A549 (cell line): Measurements from ENCODE around the gene LGR5. TPM values are rescaled to one million over a fixed set of nuclear protein-coding genes. Genes with fewer than 3 reads are reported as not detected.

Experiments used
- ATAC-seq, 2 experiments: fragments of 200-7000 bp in 1 of 2; fragments of >200 bp in 1 of 2; cut with Nextera tagmentation in 1 of 2; cut with Tn5 transposase in 1 of 2; 3 replicates each; pipeline versions ENCODE4 v1.8.0 to v1.9.1; 2018 to 2020; ENCODE audit warnings: mild to moderate bottlenecking in 1 of 2, moderate library complexity in 1 of 2
- CTCF ChIA-PET: fragments of 300-600 bp; sonication (Branson Sonifier 250); formaldehyde crosslinking; extraction: SDS; loops from one replicate; lab custom pipeline; 2021; ENCODE audit warnings: antibody characterized with exemption, inconsistent platforms; lab: Yijun Ruan, JAX
- POLR2A ChIA-PET: fragments of 350-600 bp; formaldehyde crosslinking; extraction: SDS; loops from one replicate; lab custom pipeline; 2021; ENCODE audit warnings: antibody characterized with exemption, inconsistent platforms; lab: Yijun Ruan, JAX
- DNase-seq, 2 experiments: peaks; one replicate each; pipeline versions ENCODE4 v3.0.0 to v3.0.0-alpha.2; 2011 to 2016; ENCODE audit warnings: low read depth in 1 of 2, low spot score in 1 of 2
- FAIRE-seq: peaks from 2 replicates; lab custom pipeline; 2011; peaks lifted over from hg19 to GRCh38; lab: Jason Lieb, UNC
- H3K27ac ChIP-seq, 2 experiments: fragments of >200 bp; sonication (Bioruptor Twin); formaldehyde crosslinking; 3 replicates each; pipeline ENCODE4 v1.5.1; 2016 to 2017
- H3K4me1 ChIP-seq: fragments of >200 bp; sonication (Bioruptor Twin); formaldehyde crosslinking; 3 replicates; pipeline ENCODE4 v1.6.1; 2016
- H3K4me2 ChIP-seq: fragments of >200 bp; sonication (Bioruptor Twin); formaldehyde crosslinking; 3 replicates; pipeline ENCODE4 v1.6.1; 2016
- H3K4me3 ChIP-seq: fragments of >200 bp; sonication (Bioruptor Twin); formaldehyde crosslinking; 3 replicates; pipeline ENCODE4 v1.5.1; 2016
- H3K9me3 ChIP-seq: fragments of >200 bp; sonication (Bioruptor Twin); formaldehyde crosslinking; 3 replicates; pipeline ENCODE4 v1.6.1; 2016
- BCL3 ChIP-seq: fragments of >200 bp; sonication (Bioruptor Twin); formaldehyde crosslinking; IDR thresholded peaks from 3 replicates; pipeline ENCODE4 v1.6.1; 2016
- BHLHE40 ChIP-seq: IDR thresholded peaks from 2 replicates; pipeline ENCODE4 v1.6.1; 2012; ENCODE audit warnings: low read depth, low read length, inconsistent platforms
- CHD2 ChIP-seq: fragments of 150-350 bp; IDR thresholded peaks from 2 replicates; pipeline ENCODE4 v1.6.1; 2014; ENCODE audit warnings: low read length; ENCODE audit not compliant: partially characterized antibody
- CHD4 ChIP-seq: fragments of 200-600 bp; sonication (generic); IDR thresholded peaks from 2 replicates; pipeline ENCODE4 v1.6.1; 2016; ENCODE audit warnings: antibody characterized with exemption, mild to moderate bottlenecking, borderline replicate concordance
- CTCF ChIP-seq: fragments of >200 bp; sonication (Bioruptor Twin); formaldehyde crosslinking; IDR thresholded peaks from 3 replicates; pipeline ENCODE4 v1.5.1; 2016
- EHF ChIP-seq: fragments of 250-450 bp; sonication (Bioruptor Pico); IDR thresholded peaks from 2 replicates; pipeline ENCODE4 v1.5.0; 2020; ENCODE audit warnings: mild to moderate bottlenecking
- ESRRA ChIP-seq: fragments of 150-350 bp; IDR thresholded peaks from 2 replicates; pipeline ENCODE4 v1.6.1; 2014; ENCODE audit warnings: mild to moderate bottlenecking, low read length, borderline replicate concordance
- GATA3 ChIP-seq: IDR thresholded peaks from 2 replicates; pipeline ENCODE4 v1.6.1; 2012; ENCODE audit warnings: borderline replicate concordance
- HDAC2 ChIP-seq: fragments of 200-600 bp; sonication (generic); IDR thresholded peaks from 2 replicates; pipeline ENCODE4 v1.6.1; 2016
- HES2 ChIP-seq: fragments of >200 bp; sonication (Bioruptor Twin); formaldehyde crosslinking; IDR thresholded peaks from 2 replicates; pipeline ENCODE4 v1.6.1; 2016
- HOXB13 ChIP-seq: fragments of 250-450 bp; sonication (Bioruptor Pico); IDR thresholded peaks from 2 replicates; pipeline ENCODE4 v1.5.0; 2020; ENCODE audit warnings: low read depth, mild to moderate bottlenecking, moderate library complexity
- JUN ChIP-seq, 2 experiments: fragments of >200 bp; sonication (Bioruptor Twin); formaldehyde crosslinking; IDR thresholded peaks; 2 replicates in 1 of 2; 3 replicates in 1 of 2; pipeline ENCODE4 v1.6.1; 2016 to 2017
- JUNB ChIP-seq: fragments of >200 bp; sonication (Bioruptor Twin); formaldehyde crosslinking; IDR thresholded peaks from 2 replicates; pipeline ENCODE4 v1.6.1; 2016
- NPAS2 ChIP-seq: fragments of 250-450 bp; sonication (Bioruptor Pico); IDR thresholded peaks from 2 replicates; pipeline ENCODE4 v1.8.0; 2022; ENCODE audit warnings: mild to moderate bottlenecking, moderate library complexity, borderline replicate concordance
- PBX3 ChIP-seq: IDR thresholded peaks from 2 replicates; pipeline ENCODE4 v1.6.1; 2012
- PHF8 ChIP-seq: fragments of 200-600 bp; sonication (generic); IDR thresholded peaks from 2 replicates; pipeline ENCODE4 v1.6.1; 2016; ENCODE audit warnings: low read depth, mild to moderate bottlenecking, antibody characterized with exemption, moderate library complexity, borderline replicate concordance
- POLR2A ChIP-seq: IDR thresholded peaks from 2 replicates; pipeline ENCODE4 v1.6.1; 2012; ENCODE audit warnings: mild to moderate bottlenecking, low read length
- RAD21 ChIP-seq, 2 experiments: fragments of >200 bp in 1 of 2; sonication (Bioruptor Twin) in 1 of 2; formaldehyde crosslinking in 1 of 2; IDR thresholded peaks in 1 of 2; conservative IDR thresholded peaks in 1 of 2; 2 replicates in 1 of 2; 3 replicates in 1 of 2; pipeline ENCODE4 v1.6.1; 2012 to 2018; ENCODE audit warnings: inconsistent platforms in 1 of 2
- REST ChIP-seq: fragments of 200-600 bp; sonication (generic); IDR thresholded peaks from 2 replicates; pipeline ENCODE4 v1.6.1; 2016; ENCODE audit warnings: antibody characterized with exemption, mild to moderate bottlenecking, moderate library complexity
- RFX5 ChIP-seq: fragments of 450-650 bp; IDR thresholded peaks from 2 replicates; pipeline ENCODE4 v1.7.1; 2014; ENCODE audit warnings: antibody characterized with exemption, mild to moderate bottlenecking, moderate library complexity
- SREBF2 ChIP-seq: fragments of 450-650 bp; IDR thresholded peaks from 2 replicates; pipeline ENCODE4 v1.6.1; 2014; ENCODE audit warnings: mild to moderate bottlenecking, moderate library complexity
- USF2 ChIP-seq: fragments of 450-650 bp; IDR thresholded peaks from 2 replicates; pipeline ENCODE4 v1.6.1; 2014; ENCODE audit warnings: antibody characterized with exemption
- WGBS: methylation state at CpG from one replicate; pipeline ENCODE4 v1.1.6; 2017; ENCODE audit errors: missing lambda C conversion rate; 5-methylcytosine and 5-hydroxymethylcytosine counted together
- polyA plus RNA-seq, 4 experiments: library from polyadenylated mRNA; depleted of rRNA in 3 of 4; stranded (reverse); fragments of >200 nt; fragmentation: RNase III in 1 of 4; extraction: RNeasy Plus Mini Kit Qiagen cat#74134 plus additional on column Dnase treatment in 1 of 4; gene quantifications; 2 replicates in 3 of 4; 3 replicates in 1 of 4; pipeline ENCODE4 v1.2.3, GENCODE V29; 2011 to 2017

LGR5 gene
- polyA plus RNA-seq, 2 of the 4 experiments (the other 2 are of a cell fraction), result not detected

- no peak for FAIRE-seq
- H3K4me2 ChIP-seq, result no peak overlapping the region
- 35% methylated on average over 3 of the region's 3 CpGs for WGBS
- POLR2A ChIA-PET, result no interaction called here
- H3K4me3 ChIP-seq, result no peak overlapping the region
- no peak for DNase-seq
- H3K4me1 ChIP-seq, result no peaks in the 10 kb centered on the region
- H3K27ac ChIP-seq, result no peak overlapping the region
- ATAC-seq, result no peak
- TF ChIP-seq BCL3 (no peak), GATA3 (no peak), JUNB (no peak), REST (no peak), HDAC2 (no peak), RAD21 (conservative IDR thresholded peaks at IDR 0.05 in 1 of 2, IDR thresholded peaks at IDR 0.05 in 1 of 2) (no peak), BHLHE40 (no peak), PHF8 (no peak), RFX5 (no peak), CHD4 (no peak), CTCF (no peak), EHF (CRISPR knock-in tag) (no peak), JUN (IDR thresholded peaks at IDR 0.05) (no peak), ESRRA (no peak), PBX3 (no peak)
- CTCF ChIA-PET, result interaction anchor here (0.8 kb wide), 1 partner anchor 9 kb away, joined by 3 read pairs; no protein-coding TSS in a partner anchor
- no peaks in the 10 kb centered on the region for H3K9me3 ChIP-seq
Measured at GRCh38 chr12:71509705-71510104, 70.1 kb downstream of the LGR5 start.

GRCh38 chr12:71517145-71517846 lies 77.7 kb downstream of the LGR5 start:
- Histone ChIP-seq H3K4me2 (no peak overlapping the region), H3K4me3 (no peak overlapping the region), H3K4me1 (no peaks in the 10 kb centered on the region), H3K27ac (no peak overlapping the region), H3K9me3 (no peaks in the 10 kb centered on the region)
- DNase-seq (no peak), FAIRE-seq (no peak), ATAC-seq (no peak)
- CTCF ChIA-PET, result interaction anchor here (0.6 to 0.9 kb wide), 2 partner anchors 108 to 668 kb away, joined by 3 read pairs; no protein-coding TSS in a partner anchor
- WGBS, result 3% methylated on average over 2 of the region's 2 CpGs
- POLR2A ChIA-PET, result no interaction called here
- TF ChIP-seq POLR2A (no peak), ESRRA (no peak), EHF (CRISPR knock-in tag) (no peak), RAD21 (conservative IDR thresholded peaks at IDR 0.05 in 1 of 2, IDR thresholded peaks at IDR 0.05 in 1 of 2) (no peak), HES2 (no peak), SREBF2 (no peak), BCL3 (no peak), CHD2 (no peak), USF2 (no peak), HOXB13 (CRISPR knock-in tag) (no peak), NPAS2 (no peak)
